Measurements from ENCODE around the gene EVL. TPM values are rescaled to one million over a fixed set of nuclear protein-coding genes. Genes with fewer than 3 reads are reported as not detected.

The EVL gene
- polyA plus RNA-seq, 2 of the 4 experiments (the other 2 are of a cell fraction) = 14.8 to 32.9 TPM

DNA sequence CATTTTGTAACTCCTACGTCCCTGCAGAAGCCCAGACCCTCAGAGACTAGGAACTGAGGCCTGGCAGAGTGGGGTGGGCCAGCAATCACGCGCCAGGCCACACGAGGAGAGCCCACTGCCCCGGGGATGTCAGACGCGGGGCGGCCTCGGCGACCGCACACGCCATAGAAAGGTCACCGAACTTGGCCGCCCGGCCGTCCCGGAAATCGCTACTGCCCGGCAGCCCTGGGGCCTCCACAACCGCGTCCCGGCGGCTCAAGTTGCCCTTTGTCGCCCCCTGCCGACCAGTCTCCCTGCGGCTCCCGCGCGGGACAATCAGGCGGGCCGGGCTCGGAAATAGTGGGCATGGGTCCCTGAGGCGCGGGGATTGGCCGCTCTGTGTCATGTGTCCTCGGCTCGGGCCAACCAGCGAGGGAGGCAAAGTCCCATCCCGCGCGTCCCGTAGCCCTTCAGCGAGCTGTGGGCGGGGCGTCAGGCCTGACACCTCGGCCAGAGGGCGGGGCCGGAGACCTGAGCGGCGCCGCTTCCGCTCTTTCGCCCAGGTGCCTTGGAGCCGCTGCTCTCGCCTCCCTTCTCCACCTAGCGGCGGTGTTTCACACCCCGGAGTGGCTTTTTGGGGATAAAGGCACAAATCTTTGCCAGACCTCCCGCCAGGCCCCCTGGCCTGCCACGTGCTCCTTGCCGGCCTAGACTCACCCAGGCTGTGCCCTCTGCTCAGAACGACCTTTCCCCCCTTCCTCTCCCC, 127.6 kb downstream of the EVL start:
- DNase-seq (ENCODE audit: low read depth in 1 of 2, low spot score in 1 of 2) (peak; percentile 99), FAIRE-seq (no peak), ATAC-seq (peak; percentile 99 to 100)
- peak overlapping the region; percentile 82 for H3K4me2 ChIP-seq
- POLR2A ChIA-PET = interaction anchor here (0.6 to 1.5 kb wide), 10 partner anchors 12 to 221 kb away, joined by 3 to 11 read pairs (median 4); no protein-coding TSS in a partner anchor
- peaks cover 15% of the 10 kb centered on the region for H3K4me1 ChIP-seq
- CTCF ChIA-PET = interaction anchor here (0.5 to 4.0 kb wide), 77 partner anchors 10 to 1003 kb away, joined by 3 to 64 read pairs (median 4); partner anchors contain the start of gene DEGS2
- no peaks in the 10 kb centered on the region for H3K9me3 ChIP-seq
- TF ChIP-seq, protein P1, sequence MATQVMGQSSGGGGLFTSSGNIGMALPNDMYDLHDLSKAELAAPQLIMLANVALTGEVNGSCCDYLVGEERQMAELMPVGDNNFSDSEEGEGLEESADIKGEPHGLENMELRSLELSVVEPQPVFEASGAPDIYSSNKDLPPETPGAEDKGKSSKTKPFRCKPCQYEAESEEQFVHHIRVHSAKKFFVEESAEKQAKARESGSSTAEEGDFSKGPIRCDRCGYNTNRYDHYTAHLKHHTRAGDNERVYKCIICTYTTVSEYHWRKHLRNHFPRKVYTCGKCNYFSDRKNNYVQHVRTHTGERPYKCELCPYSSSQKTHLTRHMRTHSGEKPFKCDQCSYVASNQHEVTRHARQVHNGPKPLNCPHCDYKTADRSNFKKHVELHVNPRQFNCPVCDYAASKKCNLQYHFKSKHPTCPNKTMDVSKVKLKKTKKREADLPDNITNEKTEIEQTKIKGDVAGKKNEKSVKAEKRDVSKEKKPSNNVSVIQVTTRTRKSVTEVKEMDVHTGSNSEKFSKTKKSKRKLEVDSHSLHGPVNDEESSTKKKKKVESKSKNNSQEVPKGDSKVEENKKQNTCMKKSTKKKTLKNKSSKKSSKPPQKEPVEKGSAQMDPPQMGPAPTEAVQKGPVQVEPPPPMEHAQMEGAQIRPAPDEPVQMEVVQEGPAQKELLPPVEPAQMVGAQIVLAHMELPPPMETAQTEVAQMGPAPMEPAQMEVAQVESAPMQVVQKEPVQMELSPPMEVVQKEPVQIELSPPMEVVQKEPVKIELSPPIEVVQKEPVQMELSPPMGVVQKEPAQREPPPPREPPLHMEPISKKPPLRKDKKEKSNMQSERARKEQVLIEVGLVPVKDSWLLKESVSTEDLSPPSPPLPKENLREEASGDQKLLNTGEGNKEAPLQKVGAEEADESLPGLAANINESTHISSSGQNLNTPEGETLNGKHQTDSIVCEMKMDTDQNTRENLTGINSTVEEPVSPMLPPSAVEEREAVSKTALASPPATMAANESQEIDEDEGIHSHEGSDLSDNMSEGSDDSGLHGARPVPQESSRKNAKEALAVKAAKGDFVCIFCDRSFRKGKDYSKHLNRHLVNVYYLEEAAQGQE (IDR thresholded peaks at IDR 0.05) = no peak
- TF ChIP-seq KDM5A (IDR thresholded peaks at IDR 0.05) (no peak), ZNF302 (CRISPR knock-in tag; IDR thresholded peaks at IDR 0.05) (no peak), PHF8 (IDR thresholded peaks at IDR 0.05; ENCODE audit: borderline replicate concordance, low read depth) (peak; percentile 69; the same call in 1 of the 2 replicates), USF2 (IDR thresholded peaks at IDR 0.05) (peak; percentile 96), FOSB (CRISPR knock-in tag; IDR thresholded peaks at IDR 0.05) (no peak), JUN (IDR thresholded peaks at IDR 0.05) (peak in 1 of 2 experiments; percentile 70; a peak in 3 of 5 replicates), CEBPB (IDR thresholded peaks at IDR 0.05) (peak in 1 of 2 experiments; percentile 10; a peak in 1 of 4 replicates), FOSL2 (IDR thresholded peaks at IDR 0.05) (no peak), FOSL2 (CRISPR knock-in tag; IDR thresholded peaks at IDR 0.05) (no peak), RNF2 (IDR thresholded peaks at IDR 0.05; ENCODE audit: borderline replicate concordance, low read depth) (no peak), MAZ (IDR thresholded peaks at IDR 0.05; ENCODE audit: borderline replicate concordance, low read depth, low read length) (no peak), POLR2A (IDR thresholded peaks at IDR 0.05; ENCODE audit: low read length) (peak; percentile 39), RCOR1 (IDR thresholded peaks at IDR 0.05; ENCODE audit: low read depth, low read length) (no peak), CBX2 (IDR thresholded peaks at IDR 0.05; ENCODE audit: borderline replicate concordance, low read depth) (no peak), ESRRA (IDR thresholded peaks at IDR 0.05; ENCODE audit: borderline replicate concordance, low read length) (0 out of 2 replicates have a peak, but pooled peaks have one; percentile 12), CTCF (IDR thresholded peaks at IDR 0.05) (peak; percentile 84), RAD21 (conservative IDR thresholded peaks at IDR 0.05 in 1 of 2, IDR thresholded peaks at IDR 0.05 in 1 of 2) (peak; percentile 83 to 94), HOXB13 (CRISPR knock-in tag; IDR thresholded peaks at IDR 0.05; ENCODE audit: low read depth) (peak; percentile 81), FOXS1 (CRISPR knock-in tag; IDR thresholded peaks at IDR 0.05) (no peak), GATA3 (IDR thresholded peaks at IDR 0.05; ENCODE audit: borderline replicate concordance) (0 out of 2 replicates have a peak, but pooled peaks have one; percentile 12), SMC3 (IDR thresholded peaks at IDR 0.05) (peak; percentile 82), HMGXB4 (CRISPR knock-in tag; IDR thresholded peaks at IDR 0.05; ENCODE audit: borderline replicate concordance) (peak; percentile 40; the same call in 1 of the 2 replicates)
- TF ChIP-seq, protein P2, sequence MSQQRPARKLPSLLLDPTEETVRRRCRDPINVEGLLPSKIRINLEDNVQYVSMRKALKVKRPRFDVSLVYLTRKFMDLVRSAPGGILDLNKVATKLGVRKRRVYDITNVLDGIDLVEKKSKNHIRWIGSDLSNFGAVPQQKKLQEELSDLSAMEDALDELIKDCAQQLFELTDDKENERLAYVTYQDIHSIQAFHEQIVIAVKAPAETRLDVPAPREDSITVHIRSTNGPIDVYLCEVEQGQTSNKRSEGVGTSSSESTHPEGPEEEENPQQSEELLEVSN (IDR thresholded peaks at IDR 0.05; ENCODE audit: borderline replicate concordance, low read depth) = peak; percentile 91
- TF ChIP-seq, protein P3, sequence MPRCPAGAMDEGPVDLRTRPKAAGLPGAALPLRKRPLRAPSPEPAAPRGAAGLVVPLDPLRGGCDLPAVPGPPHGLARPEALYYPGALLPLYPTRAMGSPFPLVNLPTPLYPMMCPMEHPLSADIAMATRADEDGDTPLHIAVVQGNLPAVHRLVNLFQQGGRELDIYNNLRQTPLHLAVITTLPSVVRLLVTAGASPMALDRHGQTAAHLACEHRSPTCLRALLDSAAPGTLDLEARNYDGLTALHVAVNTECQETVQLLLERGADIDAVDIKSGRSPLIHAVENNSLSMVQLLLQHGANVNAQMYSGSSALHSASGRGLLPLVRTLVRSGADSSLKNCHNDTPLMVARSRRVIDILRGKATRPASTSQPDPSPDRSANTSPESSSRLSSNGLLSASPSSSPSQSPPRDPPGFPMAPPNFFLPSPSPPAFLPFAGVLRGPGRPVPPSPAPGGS (IDR thresholded peaks at IDR 0.05) = peak; percentile 35; the same call in 1 of the 3 replicates
- TF ChIP-seq, protein P4, sequence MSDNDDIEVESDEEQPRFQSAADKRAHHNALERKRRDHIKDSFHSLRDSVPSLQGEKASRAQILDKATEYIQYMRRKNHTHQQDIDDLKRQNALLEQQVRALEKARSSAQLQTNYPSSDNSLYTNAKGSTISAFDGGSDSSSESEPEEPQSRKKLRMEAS (IDR thresholded peaks at IDR 0.05) = peak; percentile 81
- H3K4me3 ChIP-seq = peak overlapping the region; percentile 33
- WGBS (ENCODE audit: missing lambda C conversion rate) = 6% methylated on average over 16 of the region's 62 CpGs
- peak overlapping the region; percentile 85 to 92 for H3K27ac ChIP-seq
